ENCODE results near the gene CHRNA3. TPM values are rescaled to one million over a fixed set of nuclear protein-coding genes. Genes with fewer than 3 reads are reported as not detected.
A peak's percentile ranks its signal among the peaks of the same experiment; 100 is the strongest.

CHRNA3 gene
- total RNA-seq (under 1 TPM in 1 of 2 donors, not detected in 1; 0.10 TPM), polyA plus RNA-seq (ENCODE audit: insufficient read length in 6 of 6) (under 1 TPM; 0.10 to 0.27 (median 0.21) TPM)
- long read RNA-seq, donor 1, result 0 reads
- long read RNA-seq, donor 2, result 0 reads
- long read RNA-seq, donor 3, result 0 reads
- long read RNA-seq, donor 4, result 0 reads
- long read RNA-seq, donor 5, result 0 reads
- long read RNA-seq, donor 6, result 0 reads
- long read RNA-seq, donor 7, result 0 reads
- long read RNA-seq, donor 8, result 0 reads
- long read RNA-seq, donor 9, result 0 reads
- long read RNA-seq, donor 10, result 0 reads
- long read RNA-seq, donor 11, result 0 reads
- long read RNA-seq, donor 12, result 0 reads

- H3K36me3 ChIP-seq, result no peaks in the 10 kb centered on the region
- H3K4me1 ChIP-seq, result peaks cover 0 to 15% of the 10 kb centered on the region in 2 donors
- H3K9me3 ChIP-seq, result no peaks in the 10 kb centered on the region
- H3K4me3 ChIP-seq, result no peak within 1 kb of the TSS
- no peak for TF ChIP-seq CTCF (IDR thresholded peaks at IDR 0.05)
- no peak within 1 kb of the TSS for H3K27ac ChIP-seq
- H3K27me3 ChIP-seq, result peaks cover 45 to 65% of the 10 kb centered on the region in 2 donors
- intact Hi-C loops (cut with DNase I), result no loop called here
- DNase-seq (peak in 1 of 4 donors; percentile 7), ATAC-seq (no peak)
These were observed at the start of gene CHRNA3 for GRCh38 chr15:78620527-78621421. Gene CHRNA3, minus strand, starts transcription at chr15:78620996. Its CDS starts 202 bp downstream, at chr15:78620794.

- Histone ChIP-seq H3K4me1 (no peaks in the 10 kb centered on the region), H3K27ac (no peak overlapping the region), H3K27me3 (no peaks in the 10 kb centered on the region), H3K36me3 (no peaks in the 10 kb centered on the region), H3K9me3 (no peaks in the 10 kb centered on the region), H3K4me3 (no peak overlapping the region)
- DNase-seq (no peak), ATAC-seq (no peak)
- no peak for TF ChIP-seq CTCF (IDR thresholded peaks at IDR 0.05)
- intact Hi-C loops (cut with DNase I), result no loop called here
These were observed 48.2 kb upstream of the CHRNA3 start for GRCh38 chr15:78668987-78669386.

- H3K4me1 ChIP-seq, result no peaks in the 10 kb centered on the region
These were observed 46.9 kb upstream of the CHRNA3 start for GRCh38 chr15:78667578-78668236.

GRCh38 chr15:78666010-78666409, 45.2 kb upstream of the CHRNA3 start:
- Histone ChIP-seq H3K36me3 (no peaks in the 10 kb centered on the region), H3K27me3 (no peaks in the 10 kb centered on the region), H3K9me3 (no peaks in the 10 kb centered on the region), H3K4me3 (no peak overlapping the region), H3K4me1 (no peaks in the 10 kb centered on the region), H3K27ac (no peak overlapping the region)
- no peak for TF ChIP-seq CTCF (IDR thresholded peaks at IDR 0.05)
- intact Hi-C loops (cut with DNase I), result no loop called here
- no peak for ATAC-seq
- DNase-seq, result no peak

More at GRCh38 chr15:78667578-78668236, 46.9 kb upstream of the CHRNA3 start:
- Histone ChIP-seq H3K27ac (no peak overlapping the region), H3K4me3 (no peak overlapping the region), H3K27me3 (no peaks in the 10 kb centered on the region), H3K36me3 (no peaks in the 10 kb centered on the region), H3K9me3 (no peaks in the 10 kb centered on the region)
- ATAC-seq, result no peak
- no peak for TF ChIP-seq CTCF (IDR thresholded peaks at IDR 0.05)
- DNase-seq, result no peak
- intact Hi-C loops (cut with DNase I), result no loop called here

GRCh38 chr15:78663703-78664102, 42.9 kb upstream of the CHRNA3 start:
- Histone ChIP-seq H3K4me3 (no peak overlapping the region), H3K9me3 (no peaks in the 10 kb centered on the region), H3K4me1 (no peaks in the 10 kb centered on the region), H3K27me3 (no peaks in the 10 kb centered on the region), H3K36me3 (no peaks in the 10 kb centered on the region), H3K27ac (no peak overlapping the region)
- intact Hi-C loops (cut with DNase I), result no loop called here
- no peak for DNase-seq
- no peak for TF ChIP-seq CTCF (IDR thresholded peaks at IDR 0.05)
- no peak for ATAC-seq

Measured in left lung (tissue), 14 donors.